Measurements from ENCODE around the gene COPS3. TPM values are rescaled to one million over a fixed set of nuclear protein-coding genes. Genes with fewer than 3 reads are reported as not detected.

Gene COPS3
- total RNA-seq, 1 donor from 2014 or later: 54.0 TPM

DNA sequence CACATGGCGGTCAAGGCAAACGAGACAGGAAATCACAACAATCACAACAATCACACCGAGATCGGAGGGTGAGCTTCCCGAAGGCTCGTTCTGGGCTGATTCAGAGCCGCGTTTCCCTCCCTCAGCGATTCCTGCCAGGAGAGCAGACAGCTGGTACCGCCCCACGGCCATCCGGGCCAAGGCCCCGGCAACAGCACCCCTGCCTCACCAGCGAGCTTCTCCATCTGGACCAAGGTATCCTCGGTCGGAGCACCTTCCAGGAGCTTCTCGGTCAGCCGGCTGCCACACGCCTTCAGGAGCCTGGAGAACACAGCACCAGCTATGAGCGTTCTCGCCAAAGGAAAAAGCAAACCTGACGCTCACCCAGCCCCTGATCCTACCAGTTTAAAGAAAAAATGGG lies 59.7 kb downstream of the COPS3 start:
- DNase-seq (ENCODE audit: low read depth in 2 of 2): no peak

GRCh38 chr17:17220529-17220928 lies 60.5 kb downstream of the COPS3 start:
- DNase-seq (ENCODE audit: low read depth in 2 of 2): no peak

- DNase-seq (ENCODE audit: low read depth in 2 of 2): no peak
Observed at GRCh38 chr17:17217995-17218394, 63.1 kb downstream of the COPS3 start.

GRCh38 chr17:17216776-17217175 lies 64.3 kb downstream of the COPS3 start:
- no peak for DNase-seq (ENCODE audit: low read depth in 2 of 2)

GRCh38 chr17:17216236-17216635 lies 64.8 kb downstream of the COPS3 start:
- no peak for DNase-seq (ENCODE audit: low read depth in 2 of 2)

- DNase-seq (ENCODE audit: low read depth in 2 of 2): no peak
Observed at GRCh38 chr17:17215575-17215974, 65.5 kb downstream of the COPS3 start.

- no peak for DNase-seq (ENCODE audit: low read depth in 2 of 2)
Observed at GRCh38 chr17:17214646-17215436, 66.2 kb downstream of the COPS3 start.

- DNase-seq (ENCODE audit: low read depth in 2 of 2): no peak
Observed at GRCh38 chr17:17213775-17214174, 67.3 kb downstream of the COPS3 start.

DNA sequence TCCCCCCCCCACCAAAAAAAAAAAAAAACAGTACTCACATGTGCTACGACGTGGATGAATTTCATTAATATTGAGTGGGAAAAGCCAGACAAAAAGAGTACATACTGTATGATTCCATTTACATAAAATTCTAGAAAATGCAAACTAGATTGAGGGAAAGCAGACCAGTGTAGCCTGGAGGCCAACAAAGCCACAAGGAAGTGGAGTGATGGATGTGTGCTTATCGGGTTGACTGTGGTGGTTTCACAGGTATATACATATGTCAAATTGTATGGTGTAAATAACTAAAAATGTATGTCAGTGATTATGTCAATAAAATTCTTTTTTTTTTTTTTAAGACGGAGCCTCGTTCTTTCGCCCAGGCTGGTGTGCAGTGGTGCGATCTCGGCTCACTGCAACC lies 73.0 kb downstream of the COPS3 start:
- DNase-seq (ENCODE audit: low read depth in 2 of 2): no peak

- peak in 1 of 2 donors; percentile 32 for DNase-seq (ENCODE audit: low read depth in 2 of 2)
Observed at GRCh38 chr17:17206913-17207335, 74.1 kb downstream of the COPS3 start.

DNA sequence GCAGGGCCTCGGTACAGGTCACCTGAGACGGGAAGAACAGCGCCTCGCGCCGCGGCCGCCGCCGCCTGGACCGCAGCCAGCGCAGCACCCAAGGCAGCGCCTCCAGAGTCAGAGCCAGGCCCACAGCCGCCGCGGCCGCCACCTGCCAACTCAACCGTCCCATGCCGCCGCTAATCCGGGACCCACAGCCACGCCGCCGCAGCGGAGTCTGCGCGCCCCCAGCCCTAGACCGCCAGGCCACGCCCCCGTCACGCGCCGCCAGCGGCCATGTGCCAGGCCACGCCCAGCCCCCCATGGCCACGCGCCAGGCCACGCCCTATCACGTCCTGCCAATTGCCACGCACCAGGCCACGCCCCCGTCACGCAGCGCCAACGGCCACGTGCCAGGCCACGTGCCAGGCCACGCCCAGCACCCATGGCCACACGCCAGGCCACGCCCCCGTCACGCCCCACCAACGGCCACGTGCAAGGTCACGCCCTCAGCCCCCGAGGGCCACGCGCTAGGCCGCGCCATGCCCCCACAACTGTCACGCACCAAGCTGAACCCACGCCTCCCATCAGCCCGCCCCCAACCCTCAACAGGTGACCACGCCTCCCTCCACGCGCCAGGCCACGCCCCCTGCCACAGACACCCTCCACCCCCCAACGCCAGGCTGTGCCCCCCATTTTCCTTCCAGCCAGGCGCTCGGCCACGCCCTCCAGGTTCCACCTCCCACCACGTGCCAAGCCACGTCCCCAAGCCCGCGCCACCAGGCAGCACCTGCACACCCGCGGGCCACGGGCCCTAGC lies 74.7 kb downstream of the COPS3 start, which contains the start of gene PLD6:
Gene PLD6 (minus strand): TSS at position 210 of the 789 bp plus-strand sequence. CDS start 47 bp downstream, at position 163.
- DNase-seq (ENCODE audit: low read depth in 2 of 2): peak; percentile 78 to 86

DNA sequence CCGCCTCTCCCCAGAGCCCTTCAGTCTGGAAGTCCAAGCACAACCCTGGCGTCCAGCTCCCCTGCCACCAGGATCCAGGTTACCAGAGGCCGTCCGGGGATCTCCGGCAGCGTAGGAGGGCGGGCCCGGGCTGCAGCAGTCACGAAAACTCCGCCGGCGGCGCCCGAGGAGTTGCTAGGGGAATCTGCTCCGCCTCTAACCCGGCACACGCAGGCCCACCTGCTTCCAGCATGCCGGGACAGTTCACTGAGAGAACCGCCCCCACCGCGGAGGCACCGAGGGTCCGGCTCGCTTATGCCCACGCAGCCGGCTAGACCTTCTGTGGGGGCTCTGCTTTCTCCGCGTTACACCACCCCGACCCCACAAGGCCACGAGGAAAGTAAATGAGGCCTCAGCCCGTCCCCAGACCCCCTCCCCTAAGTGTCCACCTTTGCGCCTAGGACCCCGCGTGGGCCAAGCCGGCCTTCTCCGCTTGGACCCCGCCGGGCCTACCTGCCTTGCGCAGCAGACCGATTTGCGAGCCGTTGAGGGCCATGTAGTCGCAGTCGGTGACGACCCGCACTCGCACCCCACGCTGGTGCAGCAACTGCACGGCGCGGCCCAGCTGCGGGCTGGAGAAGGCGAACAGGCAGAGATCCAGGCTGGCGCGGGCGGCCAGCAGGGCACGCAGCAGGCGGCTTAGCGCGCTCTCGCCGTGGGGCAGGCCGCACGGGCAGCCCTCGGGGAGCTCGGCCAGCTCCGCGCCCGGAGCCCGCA lies 75.5 kb downstream of the COPS3 start:
- DNase-seq (ENCODE audit: low read depth in 2 of 2): peak; percentile 45 to 54

- DNase-seq (ENCODE audit: low read depth in 2 of 2): no peak
Observed at GRCh38 chr17:17204635-17205231, 76.3 kb downstream of the COPS3 start.

DNA sequence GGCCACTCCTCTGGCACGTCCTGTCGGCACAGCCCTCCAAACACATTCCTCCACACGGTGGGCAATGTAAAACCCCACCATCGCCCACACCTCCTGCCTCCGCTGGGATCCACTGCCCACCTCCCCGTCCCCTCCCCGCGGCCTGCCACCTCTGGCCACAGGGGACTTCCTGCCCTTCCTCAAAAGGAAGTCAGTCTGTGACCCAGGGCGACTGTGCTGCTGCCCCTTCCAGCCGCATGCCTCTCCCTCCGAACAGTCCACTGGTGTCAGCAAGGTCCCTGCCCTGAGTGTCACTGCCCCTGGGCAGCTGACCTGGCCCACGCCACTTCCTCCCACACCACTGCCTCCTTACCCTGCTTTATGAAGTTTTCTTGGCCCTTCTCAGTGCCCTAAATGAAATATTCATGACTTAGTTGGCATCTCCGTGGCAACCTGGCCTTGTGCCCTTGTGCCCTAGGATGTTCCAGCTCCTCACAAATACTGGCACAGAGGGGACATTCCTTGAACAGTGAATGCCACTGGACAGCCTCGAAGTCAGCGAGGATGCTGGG lies 76.9 kb downstream of the COPS3 start:
- no peak for DNase-seq (ENCODE audit: low read depth in 2 of 2)

DNA sequence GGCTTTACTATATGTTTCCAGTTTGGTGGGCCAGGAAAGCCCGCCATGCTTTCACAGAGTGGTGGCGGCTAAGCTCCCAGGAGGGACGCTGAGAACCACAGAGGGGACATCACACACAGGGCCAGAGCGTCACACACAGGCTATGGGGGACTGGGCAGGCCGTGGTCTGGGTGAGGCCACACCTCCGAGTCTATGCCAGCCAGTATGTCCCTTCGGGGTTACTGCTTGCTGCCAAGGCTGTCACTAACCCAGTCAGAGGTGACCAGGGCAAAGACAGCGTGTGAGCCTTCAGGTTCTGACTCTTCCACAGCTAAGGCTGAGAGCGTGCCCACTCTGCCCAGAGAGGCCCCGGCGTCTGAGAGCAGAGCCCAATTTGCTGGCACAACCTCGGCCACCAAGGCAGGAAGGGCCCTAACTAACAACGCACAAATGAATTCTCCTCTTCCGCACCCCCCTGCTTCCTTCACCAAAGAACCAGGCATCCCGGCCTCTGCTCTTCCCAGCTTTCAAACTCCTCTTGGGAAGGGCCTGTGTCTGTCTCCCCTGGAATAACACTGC lies 77.8 kb downstream of the COPS3 start:
- no peak for DNase-seq (ENCODE audit: low read depth in 2 of 2)

- no peak for DNase-seq (ENCODE audit: low read depth in 2 of 2)
Observed at GRCh38 chr17:17201907-17202306, 79.1 kb downstream of the COPS3 start.

DNA sequence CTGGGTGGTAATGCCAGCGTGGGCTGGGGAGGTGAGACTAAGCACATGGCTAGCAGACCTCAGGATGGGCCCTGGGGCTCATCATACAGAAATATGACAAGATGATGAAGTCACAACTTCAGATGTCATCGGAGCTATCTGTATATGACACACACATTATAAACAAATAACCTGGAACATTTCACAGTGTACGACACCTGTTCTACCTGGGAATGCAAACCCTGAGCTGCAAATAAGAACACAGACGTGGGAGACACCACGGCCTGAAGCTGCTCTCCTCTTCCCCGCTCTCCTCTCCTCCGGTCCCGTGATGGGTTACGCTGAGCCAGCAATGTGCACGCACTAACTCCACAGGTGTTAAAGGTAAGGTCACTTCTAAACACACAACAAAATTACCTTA lies 79.8 kb downstream of the COPS3 start:
- DNase-seq (ENCODE audit: low read depth in 2 of 2): no peak

- no peak for DNase-seq (ENCODE audit: low read depth in 2 of 2)
Observed at GRCh38 chr17:17200831-17201230, 80.2 kb downstream of the COPS3 start.

DNA sequence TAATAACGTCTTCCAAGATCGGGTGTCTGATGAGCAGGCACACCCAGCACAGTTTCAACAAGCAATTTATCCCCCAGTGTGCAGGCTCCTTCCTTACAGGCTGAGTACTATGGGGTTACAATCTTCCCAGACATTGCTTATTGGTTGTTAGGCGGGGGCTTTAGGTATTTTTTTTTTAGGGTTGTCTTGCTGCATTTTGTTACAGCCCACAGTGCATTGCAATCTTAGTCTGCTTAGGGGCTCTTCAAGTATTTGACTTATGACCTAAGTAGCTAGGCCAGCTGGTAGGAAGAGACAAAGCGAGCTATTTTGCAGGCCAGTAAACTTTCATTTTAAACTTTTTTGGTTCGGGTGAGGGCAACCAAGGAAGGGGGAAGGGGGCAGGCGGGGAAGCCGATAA lies 80.7 kb downstream of the COPS3 start:
- no peak for DNase-seq (ENCODE audit: low read depth in 2 of 2)

DNA sequence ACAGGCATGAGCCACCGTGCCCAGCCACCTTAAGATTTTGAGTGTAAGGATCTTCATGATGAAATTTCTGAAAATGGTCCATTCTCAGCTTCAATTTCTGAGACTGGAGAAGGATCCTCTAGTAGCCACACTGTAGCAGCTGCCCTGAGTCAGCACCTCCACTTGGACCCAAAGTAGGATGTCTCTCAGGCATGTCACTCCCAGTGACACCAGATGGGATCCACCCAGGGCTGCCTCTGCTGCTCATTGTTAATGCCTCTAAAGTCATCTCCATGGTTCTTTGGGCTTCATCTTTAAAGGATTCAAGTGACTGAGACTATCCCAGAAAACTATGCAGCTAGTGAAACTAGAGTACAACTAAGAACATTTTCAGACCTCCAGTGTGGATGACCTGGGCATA lies 82.8 kb downstream of the COPS3 start:
- DNase-seq (ENCODE audit: low read depth in 2 of 2): no peak

DNA sequence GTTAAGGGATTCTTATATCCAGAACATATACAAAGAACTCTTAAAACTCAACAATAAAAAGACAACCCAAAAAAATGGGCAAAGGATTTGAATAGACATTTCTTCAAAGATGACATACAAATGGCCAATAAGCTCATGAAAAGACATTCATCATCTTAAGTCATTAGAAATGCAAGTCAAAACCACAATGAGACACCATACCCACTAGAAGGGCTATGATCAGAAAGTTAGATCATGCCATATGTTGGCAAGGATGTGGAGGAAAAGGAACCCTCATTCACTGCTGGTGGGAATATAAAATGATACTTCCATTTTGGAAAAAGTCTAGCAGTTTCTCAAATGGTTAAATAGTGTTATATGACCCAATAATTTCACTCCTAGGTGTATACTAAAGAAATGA lies 84.3 kb downstream of the COPS3 start:
- no peak for DNase-seq (ENCODE audit: low read depth in 2 of 2)

Measured in lung microvascular endothelial cell (primary cell).